K562 (cell line): ENCODE results near the gene ACTL8. TPM values are rescaled to one million over a fixed set of nuclear protein-coding genes. Genes with fewer than 3 reads are reported as not detected.

ENCODE experiments used
- ATAC-seq: fragments of 200-7000 bp; cut with Tn5 transposase; 3 replicates; pipeline ENCODE4 v1.9.1; 2020; ENCODE audit warnings: moderate library complexity
- BruUV-seq: library from RNA; stranded (reverse); fragments of 400-500 nt; replicated peaks from 2 replicates; lab custom pipeline; 2021; lab: Mats Ljungman, UMichigan
- CTCF ChIA-PET: fragments of 300-600 bp; formaldehyde crosslinking; extraction: SDS; loops from one replicate; lab custom pipeline; 2021; ENCODE audit warnings: low intra/inter-chr PET ratio; lab: Yijun Ruan, JAX
- POLR2A ChIA-PET: fragments of 300-600, 350-650 bp; sonication (Branson Sonifier 250); formaldehyde crosslinking; extraction: SDS; loops from one replicate; lab custom pipeline; 2021; ENCODE audit warnings: antibody characterized with exemption, inconsistent platforms; lab: Yijun Ruan, JAX
- DNase-seq, 4 experiments: peaks; one replicate each; pipeline versions ENCODE4 v3.0.0 to v3.0.0-alpha.2; 2011 to 2018; ENCODE audit warnings: low spot score in 3 of 4, mixed read lengths in 3 of 4; ENCODE audit errors: extremely low read depth in 1 of 4
- FAIRE-seq: peaks from 2 replicates; lab custom pipeline; 2011; peaks lifted over from hg19 to GRCh38; lab: Jason Lieb, UNC
- H2AFZ ChIP-seq: 2 replicates; pipeline ENCODE4 v1.6.0; 2011; ENCODE audit warnings: low read depth, low read length, control low read depth, inconsistent platforms
- H3K27ac ChIP-seq: fragments of 200-600 bp; 3 replicates; pipeline ENCODE4 v1.8.0; 2011; ENCODE audit warnings: low read depth, mild to moderate bottlenecking, control low read depth, inconsistent platforms, low read length, moderate library complexity, mixed read lengths; ENCODE audit errors: extremely low read depth
- H3K27me3 ChIP-seq, 2 experiments: fragments of 300-600 bp in 1 of 2; 2 replicates in 1 of 2; 3 replicates in 1 of 2; pipeline versions ENCODE4 v1.6.0 to v1.8.0; 2011; ENCODE audit warnings: inconsistent platforms in 2 of 2, low read length in 2 of 2, mild to moderate bottlenecking in 1 of 2, mixed read lengths in 1 of 2, moderate library complexity in 1 of 2; ENCODE audit not compliant: control insufficient read depth in 2 of 2, insufficient read depth in 2 of 2
- H3K36me3 ChIP-seq: fragments of 300-600 bp; 3 replicates; pipeline ENCODE4 v1.8.0; 2011; ENCODE audit warnings: mild to moderate bottlenecking, low read length, inconsistent platforms; ENCODE audit not compliant: control insufficient read depth, insufficient read depth
- H3K4me1 ChIP-seq, 2 experiments: fragments of 200-600 bp in 1 of 2; replicated peaks in 1 of 2; 2 replicates in 1 of 2; 3 replicates in 1 of 2; pipeline versions ENCODE4 v1.5.1 to v1.8.0; 2011; ENCODE audit warnings: inconsistent platforms in 2 of 2, low read length in 2 of 2, mild to moderate bottlenecking in 1 of 2, mixed read lengths in 1 of 2, moderate library complexity in 1 of 2; ENCODE audit not compliant: control insufficient read depth in 2 of 2, insufficient read depth in 2 of 2
- H3K4me2 ChIP-seq: 2 replicates; pipeline ENCODE4 v1.6.1; 2011; ENCODE audit warnings: low read length, control low read depth, inconsistent platforms, mixed read lengths; ENCODE audit not compliant: insufficient read depth
- H3K4me3 ChIP-seq: fragments of 200-600 bp; sonication (generic), shearing (Covaris generic); 2 replicates; pipeline ENCODE4 v1.5.1; 2016; ENCODE audit warnings: control low read depth, inconsistent platforms
- H3K79me2 ChIP-seq: fragments of 200-600 bp; 3 replicates; pipeline ENCODE4 v1.8.0; 2011; ENCODE audit warnings: low read length, inconsistent platforms; ENCODE audit not compliant: control insufficient read depth, insufficient read depth
- H3K9ac ChIP-seq, 2 experiments: 2 replicates each; pipeline versions ENCODE4 v1.6.0 to v1.6.1; 2011; ENCODE audit warnings: low read depth in 2 of 2, low read length in 2 of 2, control low read depth in 1 of 2, inconsistent platforms in 1 of 2, mild to moderate bottlenecking in 1 of 2, mixed read lengths in 1 of 2; ENCODE audit not compliant: insufficient read depth in 1 of 2
- H3K9me1 ChIP-seq: one replicate; pipeline ENCODE4 v1.6.0; 2011; ENCODE audit warnings: inconsistent platforms, mild to moderate bottlenecking, low read length, moderate library complexity; ENCODE audit not compliant: control insufficient read depth, insufficient read depth
- H3K9me3 ChIP-seq: replicated peaks from 2 replicates; pipeline ENCODE4 v1.5.1; 2011; ENCODE audit warnings: low read depth, low read length, inconsistent platforms; ENCODE audit not compliant: control insufficient read depth, insufficient read depth
- H4K20me1 ChIP-seq: replicated peaks from 2 replicates; pipeline ENCODE4 v1.6.1; 2011; ENCODE audit warnings: low read length, inconsistent platforms, mixed read lengths; ENCODE audit not compliant: control insufficient read depth, insufficient read depth
- ARID4B ChIP-seq: sonication (generic); formaldehyde crosslinking; IDR thresholded peaks from 2 replicates; pipeline ENCODE4 v1.8.0; 2022; ENCODE audit warnings: mild to moderate bottlenecking, missing genetic modification reagents
- CHD4 ChIP-seq: fragments of 200-600 bp; sonication (generic); IDR thresholded peaks from 3 replicates; pipeline ENCODE4 v1.6.1; 2012; ENCODE audit warnings: low read depth, mild to moderate bottlenecking, mixed read lengths, low read length, inconsistent platforms; ENCODE audit not compliant: insufficient read depth, insufficient replicate concordance, poor library complexity, severe bottlenecking
- EHMT2 ChIP-seq: fragments of 450-650 bp; IDR thresholded peaks from 2 replicates; pipeline ENCODE4 v1.6.1; 2018; ENCODE audit warnings: antibody characterized with exemption
- JUNB ChIP-seq: fragments of 450-650 bp; formaldehyde crosslinking; conservative IDR thresholded peaks from 2 replicates; pipeline ENCODE4 v1.4.0; 2020; ENCODE audit warnings: mild to moderate bottlenecking
- MCM2 ChIP-seq: fragments of 450-650 bp; IDR thresholded peaks from 2 replicates; pipeline ENCODE4 v1.6.1; 2017; ENCODE audit warnings: low read depth, mild to moderate bottlenecking
- MCM5 ChIP-seq: fragments of 450-650 bp; IDR thresholded peaks from 2 replicates; pipeline ENCODE4 v1.6.1; 2016; ENCODE audit warnings: low read depth
- NR2C2 ChIP-seq, 2 experiments: fragments of 200-800 bp in 1 of 2; sonication (Bioruptor generic) in 1 of 2; sonication (generic) in 1 of 2; formaldehyde crosslinking in 1 of 2; IDR thresholded peaks; 2 replicates each; pipeline versions ENCODE4 v1.6.1 to v1.8.0; 2016 to 2022; ENCODE audit warnings: mild to moderate bottlenecking in 1 of 2, missing compliant biosample characterization in 1 of 2, missing genetic modification characterization in 1 of 2, missing genetic modification reagents in 1 of 2
- PML ChIP-seq: IDR thresholded peaks from 2 replicates; pipeline ENCODE4 v1.6.1; 2012; ENCODE audit warnings: low read length, inconsistent platforms
- POLR2G ChIP-seq: fragments of 200-400 bp; formaldehyde crosslinking; IDR thresholded peaks from 2 replicates; pipeline ENCODE4 v1.6.1; 2017; ENCODE audit warnings: low read depth, mild to moderate bottlenecking, antibody characterized with exemption, low read length, moderate library complexity
- SMAD2 ChIP-seq: fragments of 150-350 bp; IDR thresholded peaks from 2 replicates; pipeline ENCODE4 v1.6.1; 2014; ENCODE audit warnings: low read depth, mild to moderate bottlenecking, low read length
- SNRNP70 ChIP-seq: fragments of 200-400 bp; formaldehyde crosslinking; optimal IDR thresholded peaks from 2 replicates; pipeline ENCODE3; 2017; ENCODE audit warnings: low read depth, low read length
- SRF ChIP-seq, 2 experiments: fragments of 250-450, 450-650 bp in 1 of 2; sonication (Bioruptor Pico) in 1 of 2; sonication (generic) in 1 of 2; formaldehyde crosslinking; IDR thresholded peaks; 2 replicates each; pipeline versions ENCODE4 v1.5.0 to v1.5.1; 2020 to 2022; ENCODE audit warnings: mild to moderate bottlenecking in 1 of 2, missing genetic modification reagents in 1 of 2
- STAT6 ChIP-seq: sonication (generic); formaldehyde crosslinking; IDR thresholded peaks from 2 replicates; pipeline ENCODE4 v1.8.1; 2023; ENCODE audit warnings: mild to moderate bottlenecking, missing genetic modification reagents
- ZNF431 ChIP-seq: sonication (generic); formaldehyde crosslinking; IDR thresholded peaks from 2 replicates; pipeline ENCODE4 v1.8.0; 2022; ENCODE audit warnings: mild to moderate bottlenecking, missing genetic modification reagents
- ZNF695 ChIP-seq: fragments of 450-650 bp; formaldehyde crosslinking; IDR thresholded peaks from 2 replicates; pipeline ENCODE4 v1.4.0; 2020; ENCODE audit warnings: mild to moderate bottlenecking, moderate library complexity
- ZNF696 ChIP-seq: fragments of 250-450 bp; sonication (Bioruptor Pico); conservative IDR thresholded peaks from 2 replicates; pipeline ENCODE4 v1.4.0; 2020; ENCODE audit warnings: mild to moderate bottlenecking, moderate library complexity
- WGBS: fragments of 100-300 bp; shearing (Covaris generic); methylation state at CpG from one replicate; pipeline ENCODE4 v1.1.6; 2016; ENCODE audit warnings: low coverage, mixed read lengths; ENCODE audit not compliant: insufficient coverage; ENCODE audit errors: missing lambda C conversion rate; 5-methylcytosine and 5-hydroxymethylcytosine counted together
- in situ Hi-C: fragments of 300-500 bp; cut with MboI; formaldehyde crosslinking; loops from 4 replicates; pipeline ENCODE4 v1.15.0; 2018; ENCODE audit warnings: inconsistent platforms, mixed read lengths
- intact Hi-C: fragments of 100-400 bp; cut with micrococcal nuclease; formaldehyde crosslinking; loops from 2 replicates; pipeline ENCODE4 v1.14.2; 2022
- polyA plus RNA-seq, 8 experiments: library from polyadenylated mRNA; depleted of rRNA in 4 of 8; stranded (reverse) in 5 of 8; unstranded in 3 of 8; fragments of >200 nt; fragmentation: Nextera tagmentation in 2 of 8; fragmentation: Illumina TruSeq in 1 of 8; extraction: Ambion mirVana in 2 of 8; extraction: Trizol in 1 of 8; gene quantifications; 2 replicates each; pipeline versions ENCODE4 v1.2.1 to v1.2.3, GENCODE V29; 2011 to 2014; ENCODE audit warnings: inconsistent platforms in 1 of 8, missing spikeins in 1 of 8
- total RNA-seq, 7 experiments: library from RNA; depleted of rRNA in 6 of 7; stranded (reverse); fragments of >200 nt in 6 of 7; fragmentation: Illumina TruSeq in 2 of 7; extraction: Trizol in 2 of 7; gene quantifications; 2 replicates each; pipeline versions ENCODE4 v1.2.1 to v1.2.3, GENCODE V29; 2011 to 2021; ENCODE audit warnings: low replicate concordance in 1 of 7

ACTL8 gene
- total and polyA plus RNA-seq, 9 of the 15 experiments (the other 6 are each of a cell fraction or from before 2014, with no cell fraction given), result 0.30 to 3.3 (median 1.6) TPM

GRCh38 chr1:17873007-17873675 is 118.0 kb downstream of the ACTL8 start:
- no peaks in the 10 kb centered on the region for H3K9me1 ChIP-seq
- ChIA-PET CTCF (no interaction called here), POLR2A (interaction anchor here (0.6 kb wide), 1 partner anchor 423 kb away, joined by 4 read pairs; no protein-coding TSS in a partner anchor)
- in situ Hi-C loops (no loop called here), intact Hi-C loops (no loop called here)
- no peaks in the 10 kb centered on the region for H4K20me1 ChIP-seq
- ATAC-seq (no peak), DNase-seq (no peak), FAIRE-seq (no peak)
- H3K4me1 ChIP-seq, result no peaks in the 10 kb centered on the region
- no peak overlapping the region for H3K4me3 ChIP-seq
- BruUV-seq, result no TSS peak
- WGBS, result 0% methylated on average over 8 of the region's 8 CpGs
- no peaks in the 10 kb centered on the region; a peak in 1 of 5 replicates for H3K27me3 ChIP-seq
- H3K36me3 ChIP-seq, result no peaks in the 10 kb centered on the region
- no peaks in the 10 kb centered on the region for H3K9me3 ChIP-seq
- no peak overlapping the region for H3K9ac ChIP-seq
- H3K4me2 ChIP-seq, result no peak overlapping the region
- no peak overlapping the region for H2AFZ ChIP-seq
- H3K79me2 ChIP-seq, result no peaks in the 10 kb centered on the region
- no peak overlapping the region for H3K27ac ChIP-seq
- TF ChIP-seq STAT6 (CRISPR knock-in tag), result no peak
- TF ChIP-seq EHMT2, result no peak
- TF ChIP-seq CHD4, result no peak
- TF ChIP-seq MCM2, result no peak
- no peak for TF ChIP-seq MCM5
- no peak for TF ChIP-seq ZNF696 (CRISPR knock-in tag)
- TF ChIP-seq SNRNP70, result no peak
- TF ChIP-seq NR2C2 (CRISPR knock-in tag; IDR thresholded peaks at IDR 0.05), result no peak
- no peak for TF ChIP-seq NR2C2 (tag; IDR thresholded peaks at IDR 0.05)
- TF ChIP-seq ZNF695 (CRISPR knock-in tag), result no peak
- TF ChIP-seq ZNF431, result no peak
- no peak for TF ChIP-seq SMAD2
- TF ChIP-seq ARID4B (CRISPR knock-in tag), result no peak
- no peak for TF ChIP-seq PML
- no peak for TF ChIP-seq JUNB (CRISPR knock-in tag)
- TF ChIP-seq SRF (CRISPR knock-in tag; IDR thresholded peaks at IDR 0.05), result no peak
- no peak for TF ChIP-seq POLR2G
